HG02678 (cell line): Measurements from ENCODE around the gene ANKRD1.

Source experiments
- ATAC-seq: cut with Tn5 transposase; IDR thresholded peaks from one replicate; pipeline ENCODE4 v1.9.1; 2021; ENCODE audit warnings: mild to moderate bottlenecking, moderate library complexity; ENCODE audit not compliant: unreplicated experiment

ANKRD1 gene

DNA sequence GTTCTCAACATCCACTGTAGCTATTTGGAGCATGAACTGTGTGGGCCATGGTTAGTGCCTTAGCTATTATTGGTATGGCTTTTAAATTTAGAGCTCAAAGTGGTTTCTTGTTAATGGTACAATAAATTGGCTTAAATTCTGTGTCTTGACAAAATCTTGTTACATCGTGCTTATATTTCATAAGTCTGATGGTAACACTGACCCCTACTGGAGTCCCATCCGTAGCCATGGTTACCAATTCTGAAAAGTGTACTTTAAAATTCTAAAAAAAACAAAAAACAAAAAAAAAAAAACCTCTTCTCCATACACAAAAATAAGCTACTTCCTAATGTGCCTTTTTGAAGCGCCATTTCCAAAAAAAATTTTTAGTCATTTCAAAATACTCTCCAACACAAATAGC lies 55.5 kb downstream of the ANKRD1 start:
- ATAC-seq, result no peak

DNA sequence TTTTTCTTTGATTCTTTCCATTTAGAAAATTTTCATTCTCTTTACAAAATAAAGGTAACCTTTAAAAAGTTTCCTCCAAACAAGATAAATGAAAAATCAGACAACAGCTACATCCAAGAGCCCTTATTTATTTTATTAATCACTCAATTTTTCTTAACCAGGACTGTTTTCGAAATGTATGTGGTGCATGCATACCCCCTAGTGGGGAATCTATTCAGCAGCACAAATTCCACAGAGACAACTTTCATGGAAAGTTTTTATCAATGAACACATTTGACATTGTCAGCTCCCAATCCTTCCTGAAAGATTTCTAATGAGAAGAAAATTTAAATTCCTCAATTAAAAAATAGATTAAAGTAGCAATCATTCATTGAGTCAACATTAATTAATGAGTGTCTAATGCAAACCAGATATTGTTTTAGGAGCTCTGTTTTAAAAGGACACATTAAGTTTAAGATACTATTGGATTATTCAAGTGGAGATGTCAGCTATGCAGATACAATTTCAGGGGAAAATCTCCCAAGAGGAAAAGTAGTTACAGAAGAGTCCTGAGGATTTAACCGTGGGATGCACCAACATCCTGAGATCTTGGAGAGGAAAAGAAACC lies 57.9 kb downstream of the ANKRD1 start:
- ATAC-seq, result no peak
